Measurements from ENCODE around the gene SLAIN2. TPM values are rescaled to one million over a fixed set of nuclear protein-coding genes. Genes with fewer than 3 reads are reported as not detected.
A peak's percentile ranks its signal among the peaks of the same experiment; 100 is the strongest.

The SLAIN2 gene
- total RNA-seq, 1 experiment from 2014 or later, result 35.8 TPM

GRCh38 chr4:48446642-48447041, 105.3 kb downstream of the SLAIN2 start (continued):
- TF ChIP-seq AFF4 (CRISPR knock-in tag; IDR thresholded peaks at IDR 0.05; ENCODE audit: borderline replicate concordance) (no peak), ZBTB43 (CRISPR knock-in tag; IDR thresholded peaks at IDR 0.05) (no peak)

- Mint-ChIP-seq H3K4me3 (no peak overlapping the region), H3K9me3 (peaks cover 6% of the 10 kb centered on the region), H3K36me3 (no peaks in the 10 kb centered on the region), H3K4me1 (no peaks in the 10 kb centered on the region), H3K27me3 (ENCODE audit: low read depth) (no peaks in the 10 kb centered on the region), H3K27ac (no peak overlapping the region)
- ATAC-seq (peak; percentile 34; the same call in 1 of the 2 replicates), DNase-seq (ENCODE audit: low spot score) (no peak)
- ChIA-PET POLR2A (no interaction called here), CTCF (no interaction called here)
- TF ChIP-seq USF2 (CRISPR knock-in tag; IDR thresholded peaks at IDR 0.05), result no peak
- no peak for TF ChIP-seq E2F1 (CRISPR knock-in tag; IDR thresholded peaks at IDR 0.05)
- no peak for TF ChIP-seq NR1H2 (CRISPR knock-in tag; IDR thresholded peaks at IDR 0.05)
- no peak for TF ChIP-seq CBFB (CRISPR knock-in tag; IDR thresholded peaks at IDR 0.05; ENCODE audit: low read depth)
- TF ChIP-seq ZNF281 (CRISPR knock-in tag; IDR thresholded peaks at IDR 0.05), result no peak
- no peak for TF ChIP-seq NFYB (CRISPR knock-in tag; conservative IDR thresholded peaks at IDR 0.05; ENCODE audit: low read depth)
- TF ChIP-seq ZNF416 (CRISPR knock-in tag; IDR thresholded peaks at IDR 0.05), result no peak
- no peak for TF ChIP-seq FOXP4 (CRISPR knock-in tag; IDR thresholded peaks at IDR 0.05)
- TF ChIP-seq ZNF263 (CRISPR knock-in tag; IDR thresholded peaks at IDR 0.05; ENCODE audit: low read depth), result no peak
- TF ChIP-seq ZNF219 (CRISPR knock-in tag; IDR thresholded peaks at IDR 0.05; ENCODE audit: borderline replicate concordance), result no peak
- TF ChIP-seq MLX (CRISPR knock-in tag; IDR thresholded peaks at IDR 0.05), result no peak
- no peak for TF ChIP-seq IRF1 (CRISPR knock-in tag; IDR thresholded peaks at IDR 0.05)
- no peak for TF ChIP-seq USF1 (CRISPR knock-in tag; IDR thresholded peaks at IDR 0.05)
- no peak for TF ChIP-seq ETV6 (CRISPR knock-in tag; IDR thresholded peaks at IDR 0.05)
Observed at GRCh38 chr4:48449151-48449550, 107.8 kb downstream of the SLAIN2 start.
